HG03354 (cell line): ENCODE measurements around the gene WIZ.

ENCODE experiments used
- ATAC-seq: cut with Tn5 transposase; IDR thresholded peaks from one replicate; pipeline ENCODE4 v1.9.1; 2021; ENCODE audit warnings: mild to moderate bottlenecking; ENCODE audit not compliant: unreplicated experiment, poor library complexity, severe bottlenecking

WIZ gene

DNA sequence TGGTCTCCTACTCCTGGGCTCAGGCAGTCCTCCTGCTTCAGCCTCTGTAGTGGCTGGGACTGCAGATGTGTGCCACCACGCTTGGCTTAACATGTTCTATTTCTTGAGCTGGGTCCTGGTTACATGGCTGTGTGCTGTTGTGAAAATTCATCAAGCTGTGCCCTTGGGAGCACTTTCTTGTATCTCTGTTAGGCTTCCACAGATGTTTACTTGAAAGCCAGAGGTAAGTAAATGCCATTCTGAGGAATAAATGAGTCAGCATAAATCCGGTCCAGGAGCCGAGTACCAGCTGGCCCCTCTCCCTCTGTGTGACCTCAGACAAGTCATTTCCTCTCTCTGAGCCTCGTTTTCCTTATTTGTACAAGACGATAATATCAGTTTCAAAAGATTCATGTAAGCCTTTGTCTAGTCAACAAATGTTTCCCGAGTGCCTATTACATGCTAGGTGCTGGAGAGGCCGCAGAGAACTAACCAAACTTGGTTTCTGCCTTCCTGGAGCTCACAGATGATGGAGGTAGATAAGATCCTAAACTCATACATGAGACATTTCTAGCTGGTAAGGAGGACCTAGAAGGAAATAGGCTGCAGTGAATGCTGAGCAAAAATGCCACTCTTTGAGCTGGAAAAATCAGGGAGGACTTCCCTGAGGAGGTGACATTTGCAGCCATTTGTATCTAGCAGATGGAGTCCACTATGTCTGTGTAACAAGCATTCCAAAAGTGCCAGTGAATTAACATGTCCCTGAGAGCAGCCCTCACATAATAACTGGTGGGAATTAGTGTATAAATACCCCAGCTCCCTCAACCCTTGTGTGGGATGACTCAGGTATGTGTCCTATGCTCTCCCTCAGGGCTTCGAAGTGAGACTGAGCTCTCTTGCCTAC is 17.3 kb upstream of the WIZ start:
- ATAC-seq: peak; percentile 64

- ATAC-seq: peak; percentile 42
Measured at GRCh38 chr19:15464394-15465385, 14.9 kb upstream of the WIZ start, which contains the start of gene RASAL3. Gene RASAL3 (minus strand): TSS chr19:15464544. CDS start chr19:15464358, 186 bp downstream.

DNA sequence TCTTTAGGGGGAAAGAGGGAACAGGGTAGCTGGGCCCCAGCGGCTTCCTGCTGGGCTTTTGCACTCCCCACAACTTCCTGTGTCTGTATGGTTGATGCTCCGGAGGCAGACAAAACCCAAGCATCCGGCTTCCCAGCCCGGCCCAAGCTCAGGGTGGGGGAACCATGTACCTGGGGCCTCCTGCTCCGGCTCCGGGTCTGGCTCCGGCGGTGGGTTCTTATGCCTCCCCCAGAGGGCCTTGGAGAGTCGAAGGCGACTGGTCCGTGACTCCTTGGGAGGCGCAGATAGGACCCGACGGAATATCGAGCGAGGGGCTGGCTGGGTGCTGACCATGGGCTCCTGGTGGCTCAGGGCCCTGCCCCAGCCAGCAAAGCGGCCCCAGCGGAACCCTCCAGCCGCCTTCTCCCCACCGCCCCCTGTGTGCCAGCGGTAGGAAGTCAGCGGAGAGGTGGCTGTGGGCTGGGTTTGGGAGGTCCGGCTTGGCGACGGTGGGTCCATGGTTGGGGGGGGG is 14.2 kb upstream of the WIZ start:
- peak; percentile 36 for ATAC-seq

DNA sequence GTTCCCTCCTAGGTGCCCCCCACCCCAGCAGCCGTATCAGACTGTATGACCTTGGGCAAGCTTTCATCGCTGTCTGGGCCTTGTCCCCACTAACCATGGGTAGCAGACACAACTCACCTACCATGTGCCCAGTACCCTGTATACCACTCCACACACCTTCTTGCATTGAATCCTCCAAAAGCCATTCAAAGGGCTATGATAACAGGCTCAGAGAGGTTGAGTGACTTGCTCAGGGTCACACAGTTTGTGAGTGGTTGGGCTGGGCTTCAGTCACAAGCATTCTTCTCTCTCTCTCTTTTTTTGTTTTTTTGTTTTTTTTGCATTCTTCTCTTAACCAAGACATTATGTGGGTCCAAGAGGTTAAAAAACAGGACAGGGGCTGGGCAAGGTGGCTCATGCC is 11.9 kb upstream of the WIZ start:
- ATAC-seq: no peak

- no peak for ATAC-seq
Measured at GRCh38 chr19:15457701-15458484, 8.1 kb upstream of the WIZ start.

DNA sequence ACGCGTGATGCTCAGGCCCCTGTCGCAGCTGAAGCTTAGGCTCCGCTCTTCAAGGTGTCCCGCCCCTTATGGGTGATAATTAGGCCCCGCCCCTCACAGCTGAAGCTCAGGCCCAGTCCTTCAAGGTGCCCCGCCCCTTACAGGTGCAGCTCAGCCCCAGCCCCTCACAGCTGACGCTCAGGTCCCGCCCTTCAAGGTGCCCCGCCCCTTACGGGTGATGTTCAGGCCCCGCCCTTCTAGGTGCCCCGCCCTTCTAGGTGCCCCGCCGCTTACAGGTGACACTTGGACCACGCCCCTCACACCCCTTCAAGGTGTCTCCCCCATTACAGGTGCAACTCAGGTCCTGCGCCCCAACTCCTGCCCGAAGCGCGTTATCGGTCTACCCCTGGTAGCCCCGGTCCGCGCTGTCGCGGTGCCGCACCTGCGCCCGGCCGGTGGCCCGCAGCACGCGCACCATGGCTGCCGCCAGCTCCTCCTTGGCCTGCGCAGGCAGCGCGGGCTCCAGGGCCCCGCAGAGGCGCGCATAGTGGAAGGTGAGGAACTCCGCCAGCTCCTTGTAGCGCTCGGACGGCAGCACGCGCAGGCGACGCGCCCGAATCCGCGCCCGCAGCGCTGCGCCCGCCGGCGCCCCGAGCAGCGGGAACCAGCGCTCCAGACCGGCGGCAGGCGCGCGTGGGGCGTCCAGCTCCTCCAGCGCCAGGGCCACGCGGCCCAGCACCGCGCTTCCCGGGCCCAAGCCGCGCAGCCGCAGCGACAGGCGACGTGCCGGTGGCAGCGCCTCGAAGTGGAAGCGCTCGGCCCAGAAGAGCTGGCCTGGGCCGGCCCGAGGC is 7.3 kb upstream of the WIZ start:
- ATAC-seq: no peak

GRCh38 chr19:15456441-15456840 is 6.7 kb upstream of the WIZ start:
- no peak for ATAC-seq

DNA sequence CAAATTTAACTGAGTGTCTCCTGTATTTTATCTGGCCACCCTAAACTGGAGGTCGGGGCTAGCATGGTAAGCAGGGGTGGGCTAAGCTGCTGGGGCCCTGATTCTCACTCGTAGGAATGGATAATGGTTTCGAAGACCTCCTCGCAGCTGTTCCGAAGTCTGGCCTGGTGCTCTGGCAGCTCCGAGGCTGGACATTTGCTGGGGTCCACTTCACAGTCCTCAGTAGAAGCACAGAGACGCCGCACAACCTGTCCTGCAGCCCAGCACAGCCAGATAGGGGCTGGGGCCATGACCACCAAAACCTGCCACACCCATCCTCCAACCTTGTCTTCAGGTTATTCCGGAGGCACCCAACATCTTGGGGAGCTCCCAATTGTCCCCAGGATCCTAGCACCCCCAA is 6.2 kb upstream of the WIZ start:
- no peak for ATAC-seq

DNA sequence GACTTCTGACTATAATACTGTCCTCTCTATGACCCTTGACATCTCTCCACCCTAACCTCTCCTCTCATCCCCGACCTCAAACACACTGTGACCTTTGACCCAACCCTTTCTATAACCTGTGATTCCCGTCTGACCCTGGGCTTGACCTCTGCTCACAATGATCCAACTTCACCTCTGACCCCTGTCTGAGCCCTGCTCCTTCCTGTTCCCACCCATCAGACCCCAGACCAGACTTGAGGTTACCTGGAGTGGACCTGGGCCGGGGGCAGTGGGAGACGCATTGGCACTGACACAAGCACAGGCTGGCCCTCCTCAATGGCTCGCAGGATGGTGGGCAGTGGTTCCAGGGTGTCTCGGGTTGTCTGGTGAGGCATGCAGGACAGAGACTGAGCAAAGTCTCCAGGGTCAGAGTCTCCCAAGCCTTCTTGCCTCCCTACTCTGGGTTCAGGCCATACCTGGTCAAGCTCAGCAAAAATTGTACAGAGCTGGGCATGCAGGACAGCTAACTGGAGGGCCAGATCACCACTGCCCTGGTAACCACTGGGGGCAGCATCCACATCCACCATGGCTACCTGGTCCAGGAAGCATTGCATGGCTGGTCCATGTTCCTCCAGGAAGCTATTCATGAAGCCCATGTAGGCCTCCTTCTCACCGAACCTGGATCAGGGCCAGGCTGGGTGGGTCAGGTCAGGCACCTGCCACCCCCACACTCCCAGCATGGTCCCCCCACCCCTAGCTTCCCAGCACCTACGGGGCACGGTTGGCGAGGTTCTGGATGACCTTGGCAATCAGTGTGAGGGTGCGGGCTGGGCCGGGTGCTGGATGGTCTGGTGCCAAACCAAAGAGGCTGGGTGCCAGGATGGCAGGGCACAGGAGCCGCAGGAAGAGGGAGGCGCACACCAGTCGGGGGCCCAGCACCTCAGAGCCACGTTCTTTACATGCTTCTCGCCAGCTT is 4.4 kb upstream of the WIZ start:
- no peak for ATAC-seq

DNA sequence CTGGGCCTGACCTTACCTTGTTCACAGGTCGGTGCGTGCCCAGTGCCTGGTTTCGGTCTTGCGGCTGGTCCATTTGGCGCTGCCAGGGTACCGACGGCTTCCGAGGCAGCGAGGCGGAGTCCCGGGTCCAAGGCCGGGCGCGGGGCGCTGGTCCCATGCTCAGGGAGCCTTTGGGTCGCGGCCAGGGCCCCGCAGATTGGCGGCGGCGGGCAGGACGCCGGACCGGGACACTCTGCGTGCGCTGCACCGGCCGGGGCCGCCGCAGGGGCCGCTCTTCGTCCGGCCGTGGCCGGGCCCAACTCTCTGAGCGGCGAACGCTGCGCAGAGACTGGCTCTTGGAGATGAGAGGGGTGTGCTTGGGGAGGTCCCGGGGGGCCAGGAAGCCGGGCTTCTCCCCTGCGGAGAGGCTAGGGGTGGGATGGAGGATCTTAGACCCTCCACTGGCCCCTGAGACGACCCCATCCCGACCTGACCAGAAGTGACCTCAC is 3.4 kb upstream of the WIZ start:
- no peak for ATAC-seq

GRCh38 chr19:15452111-15453047 is 2.6 kb upstream of the WIZ start:
- ATAC-seq: no peak

- no peak for ATAC-seq
Measured at GRCh38 chr19:15450528-15450890, 753 bp upstream of the WIZ start.

- no peak for ATAC-seq
Measured at GRCh38 chr19:15448778-15449619, 757 bp downstream of the WIZ start.

GRCh38 chr19:15448044-15448777 is 1.5 kb downstream of the WIZ start:
- no peak for ATAC-seq

- no peak for ATAC-seq
Measured at GRCh38 chr19:15447057-15447456, 2.7 kb downstream of the WIZ start.
